GM18951 (cell line): ENCODE measurements around the gene ARHGAP9.
A peak's percentile ranks its signal among the peaks of the same experiment; 100 is the strongest.

Experiments used
- POLR2A ChIP-seq: IDR thresholded peaks from 4 replicates; pipeline ENCODE4 v1.6.1; 2011; ENCODE audit warnings: mild to moderate bottlenecking; ENCODE audit not compliant: insufficient read length, insufficient read depth; ENCODE audit errors: extremely low read depth
- in situ Hi-C: fragments of 300-500 bp; cut with MboI; formaldehyde crosslinking; loops from one replicate; pipeline ENCODE4 v1.12.0; 2022; ENCODE audit warnings: low sequenced_read_pairs, mixed read lengths, inconsistent platforms; ENCODE audit not compliant: unreplicated experiment

ARHGAP9 gene

DNA sequence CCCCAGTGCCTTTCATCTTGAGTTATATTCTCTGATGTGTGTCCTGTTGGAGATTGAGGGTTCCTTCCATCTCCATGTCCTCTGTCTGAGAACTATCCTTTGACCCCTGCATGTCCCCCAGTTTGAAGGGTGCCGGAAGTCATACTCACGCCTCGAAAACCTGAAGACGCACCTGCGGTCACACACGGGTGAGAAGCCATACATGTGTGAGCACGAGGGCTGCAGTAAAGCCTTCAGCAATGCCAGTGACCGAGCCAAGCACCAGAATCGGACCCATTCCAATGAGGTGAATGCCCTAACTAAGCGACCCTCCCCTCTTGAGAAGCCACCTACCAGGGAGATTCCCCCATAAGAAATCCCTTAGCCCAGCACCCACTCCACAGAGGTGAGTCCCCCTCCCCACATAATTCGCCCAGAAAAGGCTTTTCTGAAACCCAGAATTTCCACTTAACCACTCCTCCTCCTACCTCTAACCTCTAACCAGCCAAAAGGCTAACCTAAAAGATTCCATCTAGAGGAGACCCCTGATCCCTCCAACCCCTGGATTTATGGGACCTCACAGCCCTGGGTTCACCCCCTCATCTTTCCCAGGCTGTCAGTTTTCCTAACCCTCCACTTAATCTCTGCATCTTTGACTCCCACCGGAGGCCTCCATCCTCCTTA lies 12.3 kb downstream of the ARHGAP9 start:
- in situ Hi-C loops: no loop called here
- TF ChIP-seq POLR2A: no peak

DNA sequence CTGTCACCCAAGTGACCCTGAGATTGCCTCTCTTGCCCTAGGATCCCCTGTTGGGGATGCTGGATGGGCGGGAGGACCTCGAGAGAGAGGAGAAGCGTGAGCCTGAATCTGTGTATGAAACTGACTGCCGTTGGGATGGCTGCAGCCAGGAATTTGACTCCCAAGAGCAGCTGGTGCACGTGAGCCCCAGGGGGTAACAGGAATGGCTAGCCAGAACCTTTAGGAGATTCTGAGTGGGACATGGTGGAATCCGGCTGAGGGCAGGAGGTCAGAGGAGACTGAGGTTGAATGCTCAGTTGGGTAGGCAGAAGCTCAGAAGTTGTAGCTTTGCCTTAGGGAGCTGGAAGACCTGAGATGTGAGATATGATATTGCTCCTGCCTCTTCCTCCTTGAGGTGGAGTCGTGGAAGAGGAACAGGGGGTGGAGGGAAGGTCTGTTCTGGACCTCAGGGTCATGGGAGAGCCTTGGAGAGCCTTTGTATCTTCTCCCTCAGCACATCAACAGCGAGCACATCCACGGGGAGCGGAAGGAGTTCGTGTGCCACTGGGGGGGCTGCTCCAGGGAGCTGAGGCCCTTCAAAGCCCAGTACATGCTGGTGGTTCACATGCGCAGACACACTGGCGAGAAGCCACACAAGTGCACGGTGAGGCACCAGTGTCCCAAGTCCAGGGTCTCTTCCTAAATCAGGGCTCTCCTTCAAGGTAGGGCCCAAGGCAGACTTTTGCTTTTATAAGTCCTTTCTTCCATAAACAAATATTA lies 13.7 kb downstream of the ARHGAP9 start:
- TF ChIP-seq POLR2A: no peak
- in situ Hi-C loops: no loop called here

DNA sequence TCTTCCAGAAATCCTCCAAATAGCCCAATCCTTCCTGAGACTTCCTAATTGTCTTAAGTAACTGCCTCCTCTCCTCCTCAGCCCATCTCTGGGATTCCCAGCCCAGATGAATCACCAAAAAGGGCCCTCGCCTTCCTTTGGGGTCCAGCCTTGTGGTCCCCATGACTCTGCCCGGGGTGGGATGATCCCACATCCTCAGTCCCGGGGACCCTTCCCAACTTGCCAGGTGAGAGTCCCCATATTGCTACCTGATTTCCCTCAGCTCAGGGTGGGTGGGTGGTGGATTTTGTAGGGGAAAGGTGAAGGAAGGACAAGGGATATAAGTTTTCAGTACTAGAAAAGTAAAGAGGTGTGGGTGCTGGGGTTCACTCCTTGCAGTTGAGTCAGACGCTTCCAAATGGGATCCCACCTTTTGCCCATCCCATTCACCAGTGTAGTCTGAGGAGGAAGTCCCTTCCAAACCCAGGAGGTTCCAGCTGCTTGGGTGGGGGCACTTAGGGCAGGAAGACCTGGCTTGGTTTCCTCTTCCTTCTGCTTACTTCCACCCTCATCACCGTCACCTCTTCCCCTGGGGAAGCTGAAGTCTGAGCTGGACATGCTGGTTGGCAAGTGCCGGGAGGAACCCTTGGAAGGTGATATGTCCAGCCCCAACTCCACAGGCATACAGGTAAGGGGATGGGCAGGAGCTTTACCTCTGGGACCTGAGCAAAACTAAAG lies 14.5 kb downstream of the ARHGAP9 start:
- TF ChIP-seq POLR2A: no peak
- in situ Hi-C loops: no loop called here

DNA sequence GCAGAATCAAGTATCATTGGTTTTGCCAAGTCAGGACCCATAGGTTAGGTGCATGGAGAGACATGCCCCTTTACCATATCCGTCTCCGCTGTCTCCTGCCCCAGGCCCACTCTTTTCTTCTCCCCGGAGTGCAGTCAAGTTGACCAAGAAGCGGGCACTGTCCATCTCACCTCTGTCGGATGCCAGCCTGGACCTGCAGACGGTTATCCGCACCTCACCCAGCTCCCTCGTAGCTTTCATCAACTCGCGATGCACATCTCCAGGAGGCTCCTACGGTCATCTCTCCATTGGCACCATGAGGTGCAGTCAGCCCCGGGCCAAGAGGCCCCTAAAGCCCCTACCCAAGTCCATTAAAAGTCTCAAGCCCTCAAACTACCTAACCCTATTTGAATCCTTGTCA lies 15.1 kb downstream of the ARHGAP9 start:
- no peak for TF ChIP-seq POLR2A
- in situ Hi-C loops: no loop called here

DNA sequence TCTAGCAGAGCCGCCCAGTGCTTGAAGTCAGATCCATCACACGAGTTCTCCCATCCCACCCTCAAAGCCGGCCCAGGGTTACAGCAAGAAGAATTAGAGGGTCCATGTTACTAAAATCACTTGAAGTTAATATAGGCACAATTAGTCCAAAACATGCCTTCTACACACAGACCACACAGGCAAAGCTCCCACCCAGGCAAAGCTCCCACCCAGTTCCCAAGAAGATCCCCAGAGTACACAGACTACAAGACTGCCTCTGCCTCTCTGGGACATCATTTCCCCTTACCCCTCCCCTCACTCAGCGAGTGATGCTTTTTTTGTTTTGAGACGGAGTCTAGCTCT lies 16.8 kb downstream of the ARHGAP9 start:
- in situ Hi-C loops: no loop called here
- TF ChIP-seq POLR2A: no peak

GRCh38 chr12:57462251-57462911 lies 17.3 kb downstream of the ARHGAP9 start:
- in situ Hi-C loops: no loop called here

GRCh38 chr12:57461917-57462250 lies 17.8 kb downstream of the ARHGAP9 start:
- TF ChIP-seq POLR2A: no peak
- in situ Hi-C loops: no loop called here

More at GRCh38 chr12:57462251-57462911, 17.3 kb downstream of the ARHGAP9 start:
- peak; percentile 29 for TF ChIP-seq POLR2A

- in situ Hi-C loops: no loop called here
- TF ChIP-seq POLR2A: no peak
Observed at GRCh38 chr12:57461276-57461916, 18.3 kb downstream of the ARHGAP9 start.

DNA sequence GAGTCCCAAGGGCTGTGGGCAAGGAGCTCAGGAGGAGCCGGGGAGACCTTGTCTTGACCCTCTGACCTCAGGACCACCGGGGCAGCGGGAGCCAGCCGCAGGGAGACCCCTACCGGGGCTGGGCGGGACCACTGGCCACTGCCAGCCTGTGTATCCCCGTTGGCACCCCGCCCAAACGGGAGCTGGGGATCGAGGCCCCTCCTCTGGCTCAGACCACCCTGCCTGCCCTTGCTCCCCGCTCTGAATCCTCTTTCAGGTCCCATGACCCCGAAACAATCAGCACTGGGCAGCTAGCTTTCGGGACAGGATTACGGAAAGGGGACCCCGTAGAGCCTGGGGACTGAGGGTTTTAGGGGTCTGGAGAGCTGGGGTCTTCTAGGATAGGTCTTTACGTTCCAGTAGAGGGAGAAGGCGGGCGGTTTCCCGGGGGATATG lies 18.8 kb downstream of the ARHGAP9 start:
- TF ChIP-seq POLR2A: no peak
- in situ Hi-C loops: no loop called here

- in situ Hi-C loops: no loop called here
Observed at GRCh38 chr12:57460468-57460784, 19.2 kb downstream of the ARHGAP9 start.

GRCh38 chr12:57459750-57460467 lies 19.8 kb downstream of the ARHGAP9 start, which contains the start of gene GLI1:
Gene GLI1, plus strand, starts transcription at chr12:57459785. Its CDS starts 3,907 bp downstream, at chr12:57463692.
- in situ Hi-C loops: no loop called here
- TF ChIP-seq POLR2A: no peak

More at GRCh38 chr12:57460468-57460784, 19.2 kb downstream of the ARHGAP9 start:
- no peak for TF ChIP-seq POLR2A

DNA sequence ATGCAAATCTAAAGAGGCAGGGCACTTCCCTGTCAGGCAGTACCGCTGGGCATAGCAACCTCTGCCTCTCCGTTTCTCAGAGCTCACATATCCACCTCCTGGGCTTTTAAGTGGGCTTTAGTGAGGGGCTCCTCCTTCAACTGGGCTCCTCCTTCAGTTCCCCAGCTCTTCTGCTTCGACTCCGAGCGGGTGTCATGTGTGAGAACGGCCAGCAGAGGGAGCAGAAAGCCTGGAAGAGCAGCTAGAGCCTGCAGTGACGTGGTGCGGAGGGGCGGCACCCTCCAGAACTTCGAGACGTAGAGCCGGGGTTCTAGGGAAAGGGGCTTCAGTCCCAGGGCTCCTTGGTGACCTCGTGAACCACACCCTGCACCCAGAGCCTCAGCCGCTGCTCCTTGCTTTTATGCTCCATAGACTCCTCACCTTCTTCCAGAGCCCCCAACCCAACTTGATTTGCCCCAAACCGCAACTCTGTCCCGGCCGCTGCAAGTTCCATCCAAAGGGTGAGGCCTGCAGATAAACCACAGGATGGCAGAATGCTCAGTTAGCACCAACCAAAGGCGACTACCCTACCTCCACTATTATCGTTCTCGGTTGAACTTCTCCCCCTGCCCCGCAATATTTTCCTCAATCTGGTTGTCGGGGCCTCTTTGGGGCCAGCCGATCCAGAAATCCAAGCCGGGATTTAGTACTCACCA lies 20.5 kb downstream of the ARHGAP9 start:
- in situ Hi-C loops: no loop called here

More for the DNA sequence above, 20.5 kb downstream of the ARHGAP9 start:
- TF ChIP-seq POLR2A: peak; percentile 72
